Central memory CD8-positive, alpha-beta T cell (primary cell): ENCODE results near the gene HCFC1R1.
A peak's percentile ranks its signal among the peaks of the same experiment; 100 is the strongest.

Experiments used
- ATAC-seq: fragments of 150-1000 bp; cut with Tn5 transposase; replicated peaks from 2 replicates; pipeline ENCODE4 v1.10.0; 2022; ENCODE audit warnings: mild to moderate bottlenecking, moderate FRiP score, moderate number of reproducible peaks; ENCODE audit not compliant: poor library complexity, severe bottlenecking; ENCODE audit errors: extremely low read depth
- DNase-seq, 2 donors: peaks; one replicate each; pipeline ENCODE4 v3.0.0; 2021; ENCODE audit warnings: low spot score in 2 of 2
- H3K27ac Mint-ChIP-seq: one replicate; pipeline ENCODE4 v1.8.0; 2022; ENCODE audit warnings: low read depth, mild to moderate bottlenecking, moderate library complexity, mixed read lengths
- H3K27me3 Mint-ChIP-seq: one replicate; pipeline ENCODE4 v1.8.0; 2022; ENCODE audit warnings: mixed read lengths
- H3K36me3 Mint-ChIP-seq: one replicate; pipeline ENCODE4 v1.8.0; 2022; ENCODE audit warnings: mild to moderate bottlenecking, moderate library complexity, mixed read lengths; ENCODE audit not compliant: insufficient read depth
- H3K4me1 Mint-ChIP-seq: one replicate; pipeline ENCODE4 v1.8.0; 2022; ENCODE audit warnings: mixed read lengths
- H3K4me3 Mint-ChIP-seq: one replicate; pipeline ENCODE4 v1.8.0; 2022; ENCODE audit warnings: mild to moderate bottlenecking, moderate library complexity, mixed read lengths
- H3K9me3 Mint-ChIP-seq: one replicate; pipeline ENCODE4 v1.8.0; 2022; ENCODE audit warnings: mixed read lengths

Gene HCFC1R1

GRCh38 chr16:3007957-3008689 lies 15.6 kb downstream of the HCFC1R1 start:
- Mint-ChIP-seq H3K36me3 (peaks cover 3% of the 10 kb centered on the region), H3K4me1 (peaks cover 20% of the 10 kb centered on the region), H3K27ac (no peak overlapping the region), H3K27me3 (peaks cover 11% of the 10 kb centered on the region), H3K4me3 (peak overlapping the region; percentile 51), H3K9me3 (no peaks in the 10 kb centered on the region)
- ATAC-seq (no peak), DNase-seq (no peak)

- DNase-seq (no peak), ATAC-seq (no peak)
- Mint-ChIP-seq H3K36me3 (peaks cover 3% of the 10 kb centered on the region), H3K4me1 (peaks cover 20% of the 10 kb centered on the region), H3K27ac (no peak overlapping the region), H3K4me3 (peak overlapping the region; percentile 11), H3K27me3 (peaks cover 11% of the 10 kb centered on the region), H3K9me3 (no peaks in the 10 kb centered on the region)
Measured at GRCh38 chr16:3007059-3007956, 16.4 kb downstream of the HCFC1R1 start.

GRCh38 chr16:3004781-3005284 lies 18.9 kb downstream of the HCFC1R1 start:
- DNase-seq, result no peak
- Mint-ChIP-seq H3K9me3 (no peaks in the 10 kb centered on the region), H3K4me3 (peak overlapping the region; percentile 66)

GRCh38 chr16:3004319-3004718 lies 19.4 kb downstream of the HCFC1R1 start:
- Mint-ChIP-seq H3K27me3 (peaks cover 30% of the 10 kb centered on the region), H3K27ac (no peak overlapping the region), H3K36me3 (peaks cover 3% of the 10 kb centered on the region), H3K4me1 (peaks cover 20% of the 10 kb centered on the region), H3K4me3 (peak overlapping the region; percentile 73), H3K9me3 (no peaks in the 10 kb centered on the region)
- ATAC-seq (peak; percentile 12), DNase-seq (no peak)

More at GRCh38 chr16:3004781-3005284, 18.9 kb downstream of the HCFC1R1 start:
- ATAC-seq, result no peak
- Mint-ChIP-seq H3K27ac (no peak overlapping the region), H3K36me3 (peaks cover 3% of the 10 kb centered on the region), H3K4me1 (peaks cover 20% of the 10 kb centered on the region), H3K27me3 (peaks cover 25% of the 10 kb centered on the region)

GRCh38 chr16:3003582-3004270 lies 20.0 kb downstream of the HCFC1R1 start:
- H3K27me3 Mint-ChIP-seq, result peaks cover 36% of the 10 kb centered on the region
- H3K36me3 Mint-ChIP-seq, result peaks cover 3% of the 10 kb centered on the region
- DNase-seq (peak; percentile 81 to 94), ATAC-seq (peak; percentile 99)
- peaks cover 20% of the 10 kb centered on the region for H3K4me1 Mint-ChIP-seq
- H3K4me3 Mint-ChIP-seq, result peak overlapping the region; percentile 73
- H3K9me3 Mint-ChIP-seq, result no peaks in the 10 kb centered on the region
- no peak overlapping the region for H3K27ac Mint-ChIP-seq

GRCh38 chr16:3001316-3001715 lies 22.4 kb downstream of the HCFC1R1 start:
- Mint-ChIP-seq H3K9me3 (no peaks in the 10 kb centered on the region), H3K4me3 (no peak overlapping the region), H3K27ac (no peak overlapping the region), H3K36me3 (peaks cover 3% of the 10 kb centered on the region), H3K4me1 (no peaks in the 10 kb centered on the region), H3K27me3 (peaks cover 25% of the 10 kb centered on the region)
- DNase-seq, result no peak
- no peak for ATAC-seq

- ATAC-seq, result no peak
- H3K27ac Mint-ChIP-seq, result no peak overlapping the region
- peaks cover 25% of the 10 kb centered on the region for H3K27me3 Mint-ChIP-seq
Measured at GRCh38 chr16:3000540-3000939, 23.2 kb downstream of the HCFC1R1 start.

GRCh38 chr16:2999929-3000328 lies 23.8 kb downstream of the HCFC1R1 start:
- ATAC-seq (no peak), DNase-seq (no peak)
- H3K27ac Mint-ChIP-seq, result no peak overlapping the region
- H3K4me1 Mint-ChIP-seq, result no peaks in the 10 kb centered on the region
- peaks cover 25% of the 10 kb centered on the region for H3K27me3 Mint-ChIP-seq
- H3K36me3 Mint-ChIP-seq, result peaks cover 2% of the 10 kb centered on the region
- H3K9me3 Mint-ChIP-seq, result no peaks in the 10 kb centered on the region
- H3K4me3 Mint-ChIP-seq, result no peak overlapping the region

More at GRCh38 chr16:3000540-3000939, 23.2 kb downstream of the HCFC1R1 start:
- no peaks in the 10 kb centered on the region for H3K9me3 Mint-ChIP-seq
- DNase-seq, result no peak
- no peak overlapping the region for H3K4me3 Mint-ChIP-seq
- H3K4me1 Mint-ChIP-seq, result no peaks in the 10 kb centered on the region
- H3K36me3 Mint-ChIP-seq, result peaks cover 3% of the 10 kb centered on the region

GRCh38 chr16:2996298-2996697 lies 27.4 kb downstream of the HCFC1R1 start:
- Mint-ChIP-seq H3K36me3 (no peaks in the 10 kb centered on the region), H3K4me1 (no peaks in the 10 kb centered on the region), H3K9me3 (no peaks in the 10 kb centered on the region), H3K27me3 (peaks cover 25% of the 10 kb centered on the region), H3K4me3 (no peak overlapping the region), H3K27ac (no peak overlapping the region)
- DNase-seq (no peak), ATAC-seq (no peak)

GRCh38 chr16:2992383-2993081 lies 31.2 kb downstream of the HCFC1R1 start:
- ATAC-seq (no peak), DNase-seq (no peak)
- Mint-ChIP-seq H3K4me3 (no peak overlapping the region), H3K27ac (no peak overlapping the region), H3K27me3 (no peaks in the 10 kb centered on the region), H3K4me1 (no peaks in the 10 kb centered on the region), H3K36me3 (peaks cover 2% of the 10 kb centered on the region), H3K9me3 (no peaks in the 10 kb centered on the region)

GRCh38 chr16:2991566-2992261 lies 32.0 kb downstream of the HCFC1R1 start:
- DNase-seq, result no peak
- Mint-ChIP-seq H3K36me3 (peaks cover 2% of the 10 kb centered on the region), H3K27me3 (no peaks in the 10 kb centered on the region), H3K4me3 (no peak overlapping the region), H3K9me3 (no peaks in the 10 kb centered on the region), H3K4me1 (no peaks in the 10 kb centered on the region), H3K27ac (no peak overlapping the region)
- ATAC-seq, result no peak
